Testis (tissue), 2 donors: ENCODE results near the gene LY6G6C.

Experiments used
- CTCF ChIP-seq, 3 experiments: fragments of 450-650 bp in 2 of 3; fragments of 200-600 bp in 1 of 3; sonication (generic) in 1 of 3; IDR thresholded peaks; one replicate each; pipeline ENCODE4 v1.5.1; 2016 to 2019; ENCODE audit warnings: antibody characterized with exemption in 3 of 3, mild to moderate bottlenecking in 2 of 3, moderate library complexity in 1 of 3
- POLR2A ChIP-seq: fragments of 450-650 bp; IDR thresholded peaks from one replicate; pipeline ENCODE4 v1.6.1; 2017; ENCODE audit warnings: antibody characterized with exemption, mild to moderate bottlenecking, moderate library complexity

- no peak for TF ChIP-seq CTCF (IDR thresholded peaks at IDR 0.05)
- no peak for TF ChIP-seq POLR2A
These were observed 29.2 kb downstream of the LY6G6C start for GRCh38 chr6:31692353-31692752.
